HG02884 (cell line): ENCODE measurements around the gene RAB6B.
"Not testable (repeated sequence)": the region's sequence is repeated elsewhere in the genome, so short reads cannot be mapped to it uniquely, and the experiment has no call there.

Experiments used
- ATAC-seq: cut with Tn5 transposase; IDR thresholded peaks from one replicate; pipeline ENCODE4 v1.9.1; 2021; ENCODE audit warnings: mild to moderate bottlenecking, moderate library complexity; ENCODE audit not compliant: unreplicated experiment

The RAB6B gene

DNA sequence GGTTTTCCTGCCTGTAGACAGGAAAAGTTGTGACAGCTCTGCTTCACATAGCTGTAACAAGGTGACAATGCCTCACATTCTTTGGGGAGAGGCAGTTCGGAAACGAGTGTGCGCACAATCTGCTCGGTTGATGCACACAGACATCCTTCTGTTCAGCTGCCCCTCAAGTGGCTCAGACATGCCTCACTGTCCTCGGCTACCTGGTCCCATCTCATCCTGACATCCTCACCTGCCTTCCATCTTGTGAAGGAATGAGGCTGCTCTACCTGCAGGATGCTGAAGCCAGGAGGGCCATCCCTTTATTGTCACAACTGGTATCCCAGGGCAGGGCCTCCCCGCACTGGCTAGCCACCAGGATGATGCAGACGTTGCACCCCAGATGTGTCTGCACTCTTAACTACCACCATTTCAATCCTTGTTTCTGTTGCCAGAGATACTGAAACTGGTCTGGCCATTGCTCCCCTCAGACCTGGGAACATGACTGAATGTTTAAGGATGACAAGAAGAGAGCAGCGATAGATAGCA, 70.7 kb downstream of the RAB6B start:
- ATAC-seq: no peak

GRCh38 chr3:133821767-133822638, 73.7 kb downstream of the RAB6B start:
- no peak for ATAC-seq

DNA sequence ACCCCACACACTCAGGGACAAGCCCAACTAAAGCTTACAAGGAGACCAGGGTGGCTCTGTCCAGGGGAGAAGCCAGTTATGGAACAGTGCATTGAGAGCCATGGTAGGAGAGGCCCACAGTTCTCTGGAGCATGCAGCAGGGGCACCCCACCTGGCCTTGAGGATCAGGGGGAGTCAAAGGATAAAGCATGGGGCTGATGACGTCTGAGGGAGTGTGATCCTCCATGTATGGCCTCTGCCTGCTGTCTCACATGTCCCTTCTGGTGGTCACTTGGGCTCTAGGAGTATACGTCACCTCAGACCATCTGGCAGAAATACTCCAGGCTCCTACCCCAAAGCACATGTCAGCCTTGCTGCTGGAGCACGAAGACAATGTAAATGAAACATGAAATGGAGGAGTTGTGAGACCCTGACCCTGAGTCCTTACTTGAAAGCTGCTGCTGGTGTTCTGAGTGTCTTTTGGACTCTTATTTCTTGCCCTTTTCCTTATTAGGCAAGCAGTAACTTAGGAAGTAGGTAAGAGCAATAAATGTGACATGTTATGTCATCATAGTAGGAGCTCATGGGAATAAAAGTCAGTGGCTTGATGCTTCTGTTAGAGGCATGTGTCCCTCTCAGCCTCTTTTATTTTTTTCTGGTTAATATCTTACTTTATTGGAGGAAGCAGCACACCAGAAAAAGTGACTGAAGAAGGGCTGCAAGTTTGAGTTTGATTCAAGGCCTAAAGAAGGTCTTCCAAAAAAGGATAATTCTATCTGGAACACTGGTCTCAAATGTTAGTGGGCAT, 74.6 kb downstream of the RAB6B start:
- no peak for ATAC-seq

DNA sequence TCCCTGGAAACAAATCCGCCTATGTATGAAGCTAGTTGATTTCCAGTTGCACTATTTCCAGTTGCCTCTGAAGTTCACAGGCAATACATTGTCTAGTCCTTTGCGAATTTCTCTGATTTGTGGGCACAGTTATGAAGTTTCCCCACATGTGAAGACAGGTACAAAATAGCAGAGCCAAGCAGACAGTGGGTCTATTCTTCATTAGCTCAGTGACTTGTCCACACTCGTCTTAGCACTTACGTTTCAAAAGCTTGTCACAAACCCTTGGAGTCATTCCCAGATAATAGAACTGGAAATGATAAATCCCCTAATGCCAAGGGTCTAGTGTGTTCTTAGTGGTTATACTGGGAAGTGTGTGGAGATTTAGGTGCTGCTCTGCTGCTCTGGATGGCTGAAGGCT, 75.6 kb downstream of the RAB6B start:
- no peak for ATAC-seq

DNA sequence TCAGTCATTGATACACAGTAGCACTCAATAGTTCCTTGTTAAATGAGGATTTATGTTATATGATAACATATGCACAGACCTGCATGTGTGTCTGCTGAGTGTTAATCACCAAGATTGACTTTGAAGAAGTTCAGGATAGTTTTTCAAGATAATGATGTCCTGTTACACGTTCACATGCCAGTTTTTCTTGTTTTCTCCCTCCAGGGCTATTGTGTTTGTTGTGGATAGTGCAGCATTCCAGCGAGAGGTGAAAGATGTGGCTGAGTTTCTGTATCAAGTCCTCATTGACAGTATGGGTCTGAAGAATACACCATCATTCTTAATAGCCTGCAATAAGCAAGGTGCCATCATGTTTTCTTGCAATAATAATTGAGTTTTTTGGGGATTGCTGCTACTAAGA, 80.3 kb downstream of the RAB6B start:
- no peak for ATAC-seq

DNA sequence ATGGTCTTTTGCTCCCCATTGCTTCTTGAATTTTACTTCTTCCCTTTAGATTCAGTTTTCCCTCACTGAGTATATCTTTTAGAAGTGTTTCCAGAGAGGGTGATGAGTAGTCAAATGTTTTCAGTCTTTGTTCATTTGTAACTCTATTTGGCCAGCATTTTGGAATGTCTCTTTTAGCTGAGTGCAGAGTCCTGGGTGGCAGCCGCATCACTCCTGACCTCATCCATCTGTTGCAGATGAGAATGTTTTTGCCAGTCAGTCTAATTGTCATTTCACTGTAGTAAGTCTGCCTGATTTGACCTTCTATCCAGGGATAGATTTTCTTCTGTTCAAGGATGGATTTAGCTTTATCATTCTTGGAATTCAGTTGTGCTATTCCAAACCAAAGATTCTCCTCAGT, 82.8 kb downstream of the RAB6B start:
- no peak for ATAC-seq

- peak; percentile 97 for ATAC-seq
Measured at GRCh38 chr3:133805702-133806475, 89.8 kb downstream of the RAB6B start, which contains the start of gene SRPRB. TSS of gene SRPRB (plus strand) at chr3:133805815. CDS start at chr3:133805849, 34 bp downstream.

GRCh38 chr3:133805384-133805701, 90.3 kb downstream of the RAB6B start:
- no peak for ATAC-seq

- ATAC-seq: no peak
Measured at GRCh38 chr3:133804896-133805295, 90.8 kb downstream of the RAB6B start.

GRCh38 chr3:133803469-133803868, 92.2 kb downstream of the RAB6B start:
- ATAC-seq: no peak

- ATAC-seq: no peak
Measured at GRCh38 chr3:133799794-133800585, 95.7 kb downstream of the RAB6B start.

- no peak for ATAC-seq
Measured at GRCh38 chr3:133797396-133798105, 98.1 kb downstream of the RAB6B start.

- no peak for ATAC-seq
Measured at GRCh38 chr3:133792171-133792763, 103.4 kb downstream of the RAB6B start.

DNA sequence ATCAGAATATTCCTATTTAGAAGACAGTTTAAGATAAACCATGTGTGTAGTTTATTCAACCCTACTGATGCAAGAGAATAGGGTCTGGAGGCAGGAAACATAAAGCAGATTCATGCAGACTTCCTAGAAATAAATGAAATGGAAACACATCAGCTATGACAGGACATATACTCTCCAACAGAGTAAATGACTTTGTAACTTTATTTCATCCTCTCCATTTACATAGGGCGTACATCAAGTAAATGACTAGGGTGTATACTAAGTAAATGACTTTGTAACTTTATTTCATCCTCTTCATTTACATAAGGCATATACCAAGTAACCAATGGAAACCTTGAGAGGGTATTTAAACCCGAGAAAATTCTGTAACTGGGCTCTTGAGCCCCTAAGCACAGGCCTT, 107.7 kb downstream of the RAB6B start:
- no peak for ATAC-seq

DNA sequence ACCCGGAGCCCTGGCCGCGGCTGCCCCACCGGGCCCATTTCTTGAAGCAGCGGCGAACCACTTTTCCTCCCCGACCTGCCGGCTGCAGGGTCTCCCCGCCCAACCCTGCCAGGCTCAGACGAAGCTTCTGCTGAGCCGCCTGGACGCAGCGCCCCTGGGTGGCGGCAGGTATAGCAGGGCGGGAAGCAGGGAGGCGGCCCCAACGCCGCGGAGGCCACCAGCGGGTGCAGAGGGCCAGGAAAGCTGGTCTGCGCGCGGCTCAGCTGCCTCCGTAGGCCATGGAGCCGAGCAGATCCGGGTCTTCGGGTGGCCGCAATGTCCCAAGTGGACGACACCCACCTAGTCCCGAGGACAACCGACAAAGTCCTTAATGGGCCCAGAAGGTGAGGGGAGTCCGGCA, 111.9 kb downstream of the RAB6B start:
- no peak for ATAC-seq

- ATAC-seq: no peak
Measured at GRCh38 chr3:133782454-133782853, 113.2 kb downstream of the RAB6B start.

- no peak for ATAC-seq
Measured at GRCh38 chr3:133781570-133781969, 114.1 kb downstream of the RAB6B start.

DNA sequence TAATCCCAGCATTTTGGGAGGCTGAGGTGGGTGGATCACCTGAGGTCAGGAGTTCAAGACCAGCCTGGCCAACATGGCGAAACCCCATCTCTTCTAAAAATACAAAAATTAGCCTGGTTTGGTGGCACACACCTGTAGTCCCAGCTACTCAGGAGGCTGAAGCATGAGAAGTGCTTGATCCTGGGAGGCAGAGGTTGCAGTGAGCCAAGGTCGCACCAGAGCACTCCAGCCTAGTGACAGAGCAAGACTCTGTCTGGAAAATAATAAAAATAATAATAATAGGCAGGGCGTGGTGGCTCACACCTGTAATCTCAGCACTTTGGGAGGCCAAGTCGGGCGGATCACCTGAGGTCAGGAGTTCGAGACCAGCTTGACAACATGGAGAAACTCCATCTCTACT, 114.9 kb downstream of the RAB6B start:
- ATAC-seq: not testable (repeated sequence)

GRCh38 chr3:133779626-133780203, 116.0 kb downstream of the RAB6B start:
- no peak for ATAC-seq
